ENCODE measurements around the gene ZMIZ1. TPM values are rescaled to one million over a fixed set of nuclear protein-coding genes. Genes with fewer than 3 reads are reported as not detected.

ZMIZ1 gene
- total RNA-seq, 1 donor = 23.3 TPM

DNA sequence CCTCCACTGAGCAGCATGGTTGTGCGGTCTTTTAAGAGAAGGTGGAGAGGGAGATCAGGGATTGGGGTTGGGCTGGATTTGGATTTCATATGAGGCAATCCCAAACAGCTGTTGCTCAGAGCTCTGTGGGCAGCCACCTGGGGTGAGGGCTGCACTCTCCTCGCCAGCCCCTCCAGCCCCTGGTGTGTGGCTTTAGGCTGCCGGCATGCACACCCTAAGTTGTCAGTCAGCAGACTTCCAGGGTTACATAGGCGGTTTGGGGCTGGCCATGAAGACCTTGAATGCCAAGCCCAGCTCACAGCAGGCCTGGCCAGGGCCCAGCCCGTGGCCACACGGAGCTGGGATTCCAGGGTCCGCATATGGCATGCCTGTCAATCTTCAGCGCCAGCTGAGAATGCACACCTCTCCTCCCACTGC lies 54.8 kb downstream of the ZMIZ1 start:
- H3K4me3 ChIP-seq (ENCODE audit: low read depth, low read length) = no peak overlapping the region
- TF ChIP-seq, protein P1, sequence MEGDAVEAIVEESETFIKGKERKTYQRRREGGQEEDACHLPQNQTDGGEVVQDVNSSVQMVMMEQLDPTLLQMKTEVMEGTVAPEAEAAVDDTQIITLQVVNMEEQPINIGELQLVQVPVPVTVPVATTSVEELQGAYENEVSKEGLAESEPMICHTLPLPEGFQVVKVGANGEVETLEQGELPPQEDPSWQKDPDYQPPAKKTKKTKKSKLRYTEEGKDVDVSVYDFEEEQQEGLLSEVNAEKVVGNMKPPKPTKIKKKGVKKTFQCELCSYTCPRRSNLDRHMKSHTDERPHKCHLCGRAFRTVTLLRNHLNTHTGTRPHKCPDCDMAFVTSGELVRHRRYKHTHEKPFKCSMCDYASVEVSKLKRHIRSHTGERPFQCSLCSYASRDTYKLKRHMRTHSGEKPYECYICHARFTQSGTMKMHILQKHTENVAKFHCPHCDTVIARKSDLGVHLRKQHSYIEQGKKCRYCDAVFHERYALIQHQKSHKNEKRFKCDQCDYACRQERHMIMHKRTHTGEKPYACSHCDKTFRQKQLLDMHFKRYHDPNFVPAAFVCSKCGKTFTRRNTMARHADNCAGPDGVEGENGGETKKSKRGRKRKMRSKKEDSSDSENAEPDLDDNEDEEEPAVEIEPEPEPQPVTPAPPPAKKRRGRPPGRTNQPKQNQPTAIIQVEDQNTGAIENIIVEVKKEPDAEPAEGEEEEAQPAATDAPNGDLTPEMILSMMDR (IDR thresholded peaks at IDR 0.05; ENCODE audit: insufficient read depth, low read depth, low read length) = no peak
- no peak for DNase-seq (ENCODE audit: low read depth)

DNA sequence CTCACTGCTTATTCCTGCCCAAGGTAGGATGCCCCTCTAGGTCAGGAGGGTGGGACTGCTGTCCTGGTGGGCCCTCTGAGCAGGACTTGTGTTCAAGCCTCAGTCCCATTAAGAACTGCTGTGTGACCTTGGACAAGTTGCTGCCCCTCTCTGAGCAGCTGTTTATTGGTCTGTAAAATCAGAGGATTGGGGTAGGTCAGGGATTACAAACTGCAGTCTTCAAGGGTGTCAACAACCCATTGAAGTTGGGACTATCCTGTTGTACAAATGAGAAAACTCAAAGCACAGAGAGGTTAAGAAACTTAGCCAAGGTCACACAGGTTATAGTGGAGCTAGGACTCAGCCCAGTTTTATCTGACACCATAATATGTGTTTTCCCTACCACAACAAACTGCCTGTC lies 55.3 kb downstream of the ZMIZ1 start:
- TF ChIP-seq, protein P1 (IDR thresholded peaks at IDR 0.05; ENCODE audit: insufficient read depth, low read depth, low read length) = no peak
- no peak overlapping the region for H3K4me3 ChIP-seq (ENCODE audit: low read depth, low read length)
- DNase-seq (ENCODE audit: low read depth) = no peak

DNA sequence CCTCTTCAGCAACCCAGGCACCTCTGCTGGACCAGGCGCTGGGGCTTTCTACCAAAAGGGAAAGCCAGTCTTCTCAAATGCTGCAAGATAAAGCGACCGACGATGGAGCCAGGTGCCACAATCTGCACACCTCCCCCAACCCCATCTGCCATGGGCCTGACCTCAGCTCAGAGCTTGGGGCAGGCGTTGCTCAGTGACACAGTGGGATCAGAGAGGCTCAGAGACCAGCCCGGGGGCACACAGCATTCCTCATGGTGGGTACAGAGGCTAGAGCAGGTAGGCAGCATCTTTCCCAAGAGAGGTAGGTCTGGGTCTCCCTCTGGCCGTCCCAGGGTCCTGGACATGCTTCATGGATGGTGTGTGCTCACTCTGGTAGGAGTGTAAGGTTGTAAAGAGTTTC lies 56.3 kb downstream of the ZMIZ1 start:
- TF ChIP-seq, protein P1 (IDR thresholded peaks at IDR 0.05; ENCODE audit: insufficient read depth, low read depth, low read length) = no peak
- no peak for DNase-seq (ENCODE audit: low read depth)
- no peak overlapping the region for H3K4me3 ChIP-seq (ENCODE audit: low read depth, low read length)

DNA sequence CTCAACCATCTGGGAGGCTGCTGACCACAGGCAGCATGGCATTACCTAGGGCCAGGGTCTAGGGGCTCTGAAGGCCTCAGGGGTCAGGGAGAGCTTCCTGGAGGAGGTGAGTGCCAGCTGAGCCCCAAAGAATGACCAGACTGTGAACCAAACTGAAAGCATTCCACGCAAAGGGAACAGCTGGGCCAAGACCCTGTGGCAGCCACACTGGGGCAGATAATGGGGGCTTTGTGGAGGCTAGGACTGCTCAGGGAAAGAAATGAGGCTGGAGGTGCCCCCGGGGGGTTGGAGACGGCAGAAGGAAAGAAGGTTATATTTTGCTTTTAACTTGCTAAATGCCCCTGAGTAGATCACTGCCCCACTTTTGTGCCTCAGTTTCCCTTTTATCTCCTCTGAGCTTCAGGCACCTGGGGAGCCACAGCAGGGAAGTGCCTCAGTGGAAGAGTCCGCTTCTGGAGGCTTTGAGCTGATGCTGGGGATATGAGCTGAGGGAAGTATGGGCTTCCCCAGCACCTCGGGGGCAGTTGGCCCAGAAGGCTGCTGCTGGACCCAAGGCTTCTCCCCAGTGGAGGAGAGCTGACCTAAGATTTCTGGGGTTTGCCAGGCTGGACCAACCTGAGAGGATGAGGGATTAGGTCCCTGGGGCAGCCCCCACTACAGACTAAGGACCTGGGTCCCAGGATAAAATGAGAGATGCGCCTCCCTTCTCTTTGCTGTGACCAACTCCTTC lies 57.8 kb downstream of the ZMIZ1 start:
- TF ChIP-seq, protein P1 (IDR thresholded peaks at IDR 0.05; ENCODE audit: insufficient read depth, low read depth, low read length) = no peak
- no peak for DNase-seq (ENCODE audit: low read depth)
- H3K4me3 ChIP-seq (ENCODE audit: low read depth, low read length) = no peak overlapping the region

DNA sequence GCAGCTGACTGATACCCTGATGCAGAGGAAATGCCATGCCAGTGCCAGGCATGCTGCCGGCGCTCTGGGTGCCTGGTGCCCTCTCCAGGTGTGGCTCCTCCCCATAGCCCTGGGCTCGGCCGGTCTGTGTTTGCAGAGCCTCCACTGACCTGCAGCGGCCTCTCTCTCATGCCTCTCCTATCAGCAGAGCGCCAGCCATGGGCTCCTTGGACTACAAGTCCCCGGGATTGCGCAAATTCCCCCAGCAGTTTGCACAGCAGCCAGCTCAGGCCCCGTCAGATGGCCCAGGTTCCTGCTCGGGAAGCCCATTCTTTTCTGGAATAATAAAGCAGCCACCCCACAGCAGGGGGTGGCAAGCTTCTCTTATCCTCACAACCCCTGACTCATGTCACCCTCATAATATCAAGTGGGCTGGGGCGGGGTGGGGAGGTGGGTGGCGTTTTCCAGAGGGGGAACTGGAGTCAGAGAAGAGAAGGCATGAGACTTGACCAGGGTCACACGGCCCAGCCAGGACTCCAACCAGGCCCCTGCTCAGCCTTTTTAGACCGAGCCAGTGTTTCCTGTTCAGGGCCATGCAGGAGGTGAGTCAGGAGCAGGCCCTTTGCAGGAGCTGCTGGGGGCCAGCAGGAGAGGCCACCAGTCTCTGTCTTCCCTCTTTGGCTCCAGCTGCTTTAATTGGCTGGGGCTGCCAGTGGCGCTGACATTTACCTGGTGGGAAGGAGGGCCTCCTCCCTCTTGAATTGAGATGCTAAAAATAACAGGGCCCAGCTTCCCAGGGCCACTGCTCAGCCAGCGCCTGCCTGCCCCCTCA lies 58.6 kb downstream of the ZMIZ1 start:
- peak; percentile 91 for DNase-seq (ENCODE audit: low read depth)
- H3K4me3 ChIP-seq (ENCODE audit: low read depth, low read length) = no peak overlapping the region
- TF ChIP-seq, protein P1 (IDR thresholded peaks at IDR 0.05; ENCODE audit: insufficient read depth, low read depth, low read length) = no peak

DNA sequence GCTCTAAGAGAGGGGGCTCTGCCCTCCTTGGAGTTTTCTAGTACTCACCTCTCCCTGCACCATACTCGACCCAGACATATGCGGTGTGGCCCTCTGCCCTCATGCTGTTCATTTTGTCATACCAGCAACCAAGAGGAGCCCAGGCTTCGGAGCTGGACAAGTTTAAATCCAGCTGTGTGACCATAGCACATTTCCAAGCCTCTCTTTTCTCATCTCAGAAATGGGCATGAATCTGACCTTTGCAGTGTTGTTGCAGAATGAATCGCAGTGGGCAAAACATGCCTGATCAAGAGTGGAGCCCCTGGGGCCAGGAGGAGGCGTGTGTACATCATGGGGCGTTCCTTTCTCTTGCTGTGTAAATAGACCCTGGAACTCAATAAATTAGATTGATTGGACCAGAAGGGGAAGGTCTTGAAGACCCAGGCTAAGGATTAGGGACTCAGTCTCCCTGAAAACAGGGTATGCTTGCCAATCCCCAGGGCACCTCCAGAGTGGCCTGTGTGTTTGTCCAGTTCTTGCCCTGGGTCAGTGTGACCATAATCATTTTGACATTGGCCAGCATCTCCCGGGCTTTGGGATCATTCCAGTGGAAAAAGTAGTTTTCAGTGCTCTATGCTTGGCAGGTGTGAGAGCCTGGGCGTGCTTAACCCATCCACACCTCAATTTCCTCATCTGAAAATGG lies 59.6 kb downstream of the ZMIZ1 start:
- H3K4me3 ChIP-seq (ENCODE audit: low read depth, low read length) = no peak overlapping the region
- TF ChIP-seq, protein P1 (IDR thresholded peaks at IDR 0.05; ENCODE audit: insufficient read depth, low read depth, low read length) = no peak
- DNase-seq (ENCODE audit: low read depth) = no peak
